ENCODE data around the gene ATP2B3. TPM values are rescaled to one million over a fixed set of nuclear protein-coding genes. Genes with fewer than 3 reads are reported as not detected.

The ATP2B3 gene
- total RNA-seq, 4 donors from 2014 or later = not detected

- WGBS = 36% methylated on average over 20 of the region's 31 CpGs
- no peaks in the 10 kb centered on the region for H3K4me1 ChIP-seq
- no peak overlapping the region for H3K4me3 ChIP-seq
- TF ChIP-seq POLR2A (IDR thresholded peaks at IDR 0.05) (no peak), CTCF (IDR thresholded peaks at IDR 0.05) (peak; percentile 4 to 77), EP300 (IDR thresholded peaks at IDR 0.05) (no peak), POLR2AphosphoS5 (IDR thresholded peaks at IDR 0.05) (no peak)
- H3K9me3 ChIP-seq = no peaks in the 10 kb centered on the region
- H3K36me3 ChIP-seq = no peaks in the 10 kb centered on the region
- H3K27me3 ChIP-seq = peaks cover 6% of the 10 kb centered on the region
- H3K27ac ChIP-seq = no peak overlapping the region
- DNase-seq (ENCODE audit: low spot score in 2 of 2) = peak in 1 of 2 donors; percentile 80
Measured at GRCh38 chrX:153539171-153539978, 21.9 kb downstream of the ATP2B3 start.

- Histone ChIP-seq H3K9me3 (no peaks in the 10 kb centered on the region), H3K27ac (no peak overlapping the region), H3K27me3 (peaks cover 6% of the 10 kb centered on the region), H3K4me3 (no peak overlapping the region), H3K4me1 (no peaks in the 10 kb centered on the region), H3K36me3 (no peaks in the 10 kb centered on the region)
- TF ChIP-seq CTCF (IDR thresholded peaks at IDR 0.05) (no peak), POLR2AphosphoS5 (IDR thresholded peaks at IDR 0.05) (no peak), POLR2A (IDR thresholded peaks at IDR 0.05) (no peak), EP300 (IDR thresholded peaks at IDR 0.05) (no peak)
- no peak for DNase-seq (ENCODE audit: low spot score in 2 of 2)
- 75% methylated on average over 9 of the region's 9 CpGs for WGBS
Measured at GRCh38 chrX:153539979-153540358, 22.5 kb downstream of the ATP2B3 start.

- DNase-seq (ENCODE audit: low spot score in 2 of 2) = no peak
- 88% methylated on average over 6 of the region's 8 CpGs for WGBS
- Histone ChIP-seq H3K36me3 (no peaks in the 10 kb centered on the region), H3K4me3 (no peak overlapping the region), H3K9me3 (no peaks in the 10 kb centered on the region), H3K27me3 (no peaks in the 10 kb centered on the region), H3K27ac (no peak overlapping the region), H3K4me1 (no peaks in the 10 kb centered on the region)
- TF ChIP-seq EP300 (IDR thresholded peaks at IDR 0.05) = no peak
- TF ChIP-seq POLR2A (IDR thresholded peaks at IDR 0.05) = no peak
- TF ChIP-seq CTCF (IDR thresholded peaks at IDR 0.05) = no peak
- TF ChIP-seq POLR2AphosphoS5 (IDR thresholded peaks at IDR 0.05) = no peak
Measured at GRCh38 chrX:153544727-153545126, 27.3 kb downstream of the ATP2B3 start.

- Histone ChIP-seq H3K27me3 (no peaks in the 10 kb centered on the region), H3K4me3 (no peak overlapping the region), H3K9me3 (no peaks in the 10 kb centered on the region), H3K27ac (no peak overlapping the region), H3K36me3 (no peaks in the 10 kb centered on the region), H3K4me1 (no peaks in the 10 kb centered on the region)
- DNase-seq (ENCODE audit: low spot score in 2 of 2) = no peak
- TF ChIP-seq POLR2A (IDR thresholded peaks at IDR 0.05) (no peak), EP300 (IDR thresholded peaks at IDR 0.05) (no peak), POLR2AphosphoS5 (IDR thresholded peaks at IDR 0.05) (no peak), CTCF (IDR thresholded peaks at IDR 0.05) (no peak)
- WGBS = 84% methylated on average over 5 of the region's 11 CpGs
Measured at GRCh38 chrX:153546386-153546785, 28.9 kb downstream of the ATP2B3 start.

GRCh38 chrX:153547195-153547594 is 29.8 kb downstream of the ATP2B3 start:
- Histone ChIP-seq H3K4me3 (no peak overlapping the region), H3K27me3 (no peaks in the 10 kb centered on the region), H3K36me3 (no peaks in the 10 kb centered on the region), H3K27ac (no peak overlapping the region), H3K4me1 (no peaks in the 10 kb centered on the region), H3K9me3 (no peaks in the 10 kb centered on the region)
- DNase-seq (ENCODE audit: low spot score in 2 of 2) = no peak
- TF ChIP-seq POLR2A (IDR thresholded peaks at IDR 0.05) = no peak
- no peak for TF ChIP-seq POLR2AphosphoS5 (IDR thresholded peaks at IDR 0.05)
- no peak for TF ChIP-seq CTCF (IDR thresholded peaks at IDR 0.05)
- no peak for TF ChIP-seq EP300 (IDR thresholded peaks at IDR 0.05)
- 78% methylated on average over 7 of the region's 7 CpGs for WGBS

Data from suprapubic skin (tissue), 4 donors.